Endothelial cell of umbilical vein (primary cell): Measurements from ENCODE around the gene TFF3. TPM values are rescaled to one million over a fixed set of nuclear protein-coding genes. Genes with fewer than 3 reads are reported as not detected.

Experiments
- BruUV-seq: library from RNA; stranded (reverse); fragments of 400-500 nt; replicated peaks from 2 replicates; lab custom pipeline; 2021; lab: Mats Ljungman, UMichigan
- CTCF ChIA-PET: fragments of 300-600, 350-600 bp; sonication (Branson Sonifier 250); formaldehyde crosslinking; loops from one replicate; lab custom pipeline; 2021; ENCODE audit warnings: antibody characterized with exemption, inconsistent platforms; lab: Charles Lee
- POLR2A ChIA-PET: fragments of 300-600, 350-600 bp; sonication (Branson Sonifier 250); formaldehyde crosslinking; loops from one replicate; lab custom pipeline; 2021; ENCODE audit warnings: antibody characterized with exemption, inconsistent platforms; lab: Charles Lee
- DNase-seq: peaks from one replicate; pipeline ENCODE4 v3.0.0-alpha.2; 2011; ENCODE audit warnings: low read depth, low spot score
- FAIRE-seq: peaks from 2 replicates; lab custom pipeline; 2011; peaks lifted over from hg19 to GRCh38; lab: Jason Lieb, UNC
- H2AFZ ChIP-seq: 2 replicates; pipeline ENCODE4 v1.6.0; 2012; ENCODE audit warnings: low read depth, low read length, control low read depth, inconsistent platforms
- H3K27ac ChIP-seq: 2 replicates; pipeline ENCODE4 v1.5.1; 2011; ENCODE audit warnings: low read depth, mild to moderate bottlenecking, control low read depth, low read length, moderate library complexity; ENCODE audit not compliant: insufficient read depth
- H3K27me3 ChIP-seq, 2 experiments: 2 replicates each; pipeline versions ENCODE4 v1.6.0 to v1.6.1; 2011; ENCODE audit warnings: low read length in 2 of 2, mixed read lengths in 1 of 2; ENCODE audit not compliant: control insufficient read depth in 2 of 2, insufficient read depth in 2 of 2
- H3K36me3 ChIP-seq, 2 experiments: 2 replicates in 1 of 2; 3 replicates in 1 of 2; pipeline ENCODE4 v1.5.1; 2011; ENCODE audit warnings: low read length in 2 of 2, mild to moderate bottlenecking in 1 of 2, moderate library complexity in 1 of 2; ENCODE audit not compliant: control insufficient read depth in 2 of 2, insufficient read depth in 2 of 2; ENCODE audit errors: extremely low read depth in 1 of 2
- H3K4me1 ChIP-seq: 3 replicates; pipeline ENCODE4 v1.5.1; 2011; ENCODE audit warnings: mild to moderate bottlenecking, low read length; ENCODE audit not compliant: control insufficient read depth, insufficient read depth; ENCODE audit errors: extremely low read depth
- H3K4me2 ChIP-seq: 2 replicates; pipeline ENCODE4 v1.6.1; 2011; ENCODE audit warnings: low read length, control low read depth, mixed read lengths; ENCODE audit not compliant: insufficient read depth
- H3K4me3 ChIP-seq, 3 experiments: fragments of 200-600 bp in 1 of 3; sonication (generic), shearing (Covaris generic) in 1 of 3; replicated peaks in 1 of 3; 2 replicates each; pipeline ENCODE4 v1.5.1; 2011 to 2016; ENCODE audit warnings: control low read depth in 3 of 3, low read length in 3 of 3, mild to moderate bottlenecking in 2 of 3, inconsistent platforms in 1 of 3, low read depth in 1 of 3, moderate library complexity in 1 of 3; ENCODE audit not compliant: insufficient read depth in 1 of 3
- H3K79me2 ChIP-seq: 2 replicates; pipeline ENCODE4 v1.6.0; 2012; ENCODE audit warnings: low read length, inconsistent platforms; ENCODE audit not compliant: control insufficient read depth, insufficient read depth
- H3K9ac ChIP-seq: replicated peaks from 2 replicates; pipeline ENCODE3; 2011; ENCODE audit warnings: low read length, control low read depth; ENCODE audit not compliant: insufficient read depth; ENCODE audit errors: extremely low read depth
- H3K9me1 ChIP-seq: replicated peaks from 3 replicates; pipeline ENCODE4 v1.6.0; 2011; ENCODE audit warnings: mild to moderate bottlenecking, low read length; ENCODE audit not compliant: control insufficient read depth, insufficient read depth; ENCODE audit errors: extremely low read depth
- H3K9me3 ChIP-seq: replicated peaks from 2 replicates; pipeline ENCODE4 v1.5.1; 2012; ENCODE audit warnings: low read length, inconsistent platforms; ENCODE audit not compliant: control insufficient read depth, insufficient read depth
- H4K20me1 ChIP-seq: replicated peaks from 2 replicates; pipeline ENCODE3; 2011; ENCODE audit warnings: mild to moderate bottlenecking, low read length; ENCODE audit not compliant: control insufficient read depth, insufficient read depth; ENCODE audit errors: extremely low read depth
- EZH2 ChIP-seq: IDR thresholded peaks from 2 replicates; pipeline ENCODE4 v1.6.1; 2012; ENCODE audit warnings: borderline replicate concordance, low read depth, mild to moderate bottlenecking, moderate library complexity, low read length, inconsistent platforms; ENCODE audit not compliant: severe bottlenecking
- FOS ChIP-seq: IDR thresholded peaks from 2 replicates; pipeline ENCODE4 v1.6.1; 2011; ENCODE audit warnings: mild to moderate bottlenecking, low read length, moderate library complexity, borderline replicate concordance; ENCODE audit not compliant: insufficient read depth
- GATA2 ChIP-seq: IDR thresholded peaks from 2 replicates; pipeline ENCODE4 v1.7.0; 2011; ENCODE audit warnings: low read depth, mild to moderate bottlenecking, moderate library complexity, mixed read lengths, low read length; ENCODE audit not compliant: insufficient read length, insufficient read depth
- JUN ChIP-seq: IDR thresholded peaks from 2 replicates; pipeline ENCODE4 v1.6.1; 2011; ENCODE audit warnings: borderline replicate concordance, low read depth; ENCODE audit not compliant: insufficient read length, insufficient read depth
- MAX ChIP-seq: IDR thresholded peaks from 2 replicates; pipeline ENCODE4 v1.6.1; 2011; ENCODE audit not compliant: insufficient read depth, insufficient read length
- MYC ChIP-seq: IDR thresholded peaks from one replicate; pipeline ENCODE4 v1.6.1; 2011; ENCODE audit warnings: mild to moderate bottlenecking, low read depth, low read length
- POLR2A ChIP-seq: IDR thresholded peaks from 2 replicates; pipeline ENCODE4 v1.6.1; 2012; ENCODE audit warnings: low read depth, mild to moderate bottlenecking, control low read depth, low read length
- POLR2AphosphoS5 ChIP-seq: IDR thresholded peaks from 2 replicates; pipeline ENCODE4 v1.6.1; 2012; ENCODE audit warnings: low read depth, mild to moderate bottlenecking, control low read depth, low read length, moderate library complexity; ENCODE audit not compliant: insufficient read depth
- dilution Hi-C: fragments of 300-500 bp; cut with MboI; formaldehyde crosslinking; loops from one replicate; pipeline ENCODE4 v1.15.0; 2019; ENCODE audit warnings: low sequenced_read_pairs; ENCODE audit not compliant: extremely low pct_ligation_motif_present
- intact Hi-C: fragments of 100-400 bp; cut with micrococcal nuclease; formaldehyde crosslinking; loops from one replicate; pipeline ENCODE4 v1.10.0; 2022
- polyA plus RNA-seq, 4 experiments: library from polyadenylated mRNA; depleted of rRNA in 3 of 4; stranded (reverse) in 3 of 4; unstranded in 1 of 4; fragments of >200 nt; gene quantifications; 2 replicates each; pipeline versions ENCODE4 v1.2.1 to v1.2.3, GENCODE V29; 2011 to 2012; ENCODE audit warnings: missing spikeins in 1 of 4
- total RNA-seq: library from RNA; stranded (reverse); gene quantifications from 2 replicates; pipeline ENCODE4 v1.2.3, GENCODE V29; 2021
- TF ChIP-seq, protein P1 (sequence below), 2 donors: IDR thresholded peaks; 1 replicate in 1 of 2; 2 replicates in 1 of 2; pipeline ENCODE4 v1.5.1; 2011; ENCODE audit warnings: low read length in 2 of 2, mild to moderate bottlenecking in 2 of 2, moderate library complexity in 2 of 2, control low read depth in 1 of 2, inconsistent platforms in 1 of 2, low read depth in 1 of 2; ENCODE audit not compliant: insufficient read depth in 1 of 2; ENCODE audit errors: extremely low read depth in 1 of 2

Gene TFF3
- total and polyA plus RNA-seq, 2 donors (not counting 3 experiments of a cell fraction or from before 2014, with no cell fraction given), result 0.93 to 1.8 TPM

- H2AFZ ChIP-seq, result no peak overlapping the region
- no peak for DNase-seq
- H3K9me1 ChIP-seq, result no peaks in the 10 kb centered on the region
- FAIRE-seq, result no peak
- ChIA-PET CTCF (interaction anchor here (0.6 to 0.7 kb wide), 2 partner anchors 36 to 199 kb away, joined by 3 to 4 read pairs; no protein-coding TSS in a partner anchor), POLR2A (no interaction called here)
- dilution Hi-C loops (no loop called here), intact Hi-C loops (no loop called here)
- no peaks in the 10 kb centered on the region for H3K79me2 ChIP-seq
- H3K4me3 ChIP-seq, result no peak overlapping the region
- H3K27me3 ChIP-seq, result peaks cover 0 to 1% of the 10 kb centered on the region in 2 experiments
- TF ChIP-seq GATA2 (no peak), MAX (no peak), FOS (no peak), MYC (no peak), EZH2 (no peak), POLR2A (no peak), JUN (no peak), POLR2AphosphoS5 (no peak)
- TF ChIP-seq, protein P1, sequence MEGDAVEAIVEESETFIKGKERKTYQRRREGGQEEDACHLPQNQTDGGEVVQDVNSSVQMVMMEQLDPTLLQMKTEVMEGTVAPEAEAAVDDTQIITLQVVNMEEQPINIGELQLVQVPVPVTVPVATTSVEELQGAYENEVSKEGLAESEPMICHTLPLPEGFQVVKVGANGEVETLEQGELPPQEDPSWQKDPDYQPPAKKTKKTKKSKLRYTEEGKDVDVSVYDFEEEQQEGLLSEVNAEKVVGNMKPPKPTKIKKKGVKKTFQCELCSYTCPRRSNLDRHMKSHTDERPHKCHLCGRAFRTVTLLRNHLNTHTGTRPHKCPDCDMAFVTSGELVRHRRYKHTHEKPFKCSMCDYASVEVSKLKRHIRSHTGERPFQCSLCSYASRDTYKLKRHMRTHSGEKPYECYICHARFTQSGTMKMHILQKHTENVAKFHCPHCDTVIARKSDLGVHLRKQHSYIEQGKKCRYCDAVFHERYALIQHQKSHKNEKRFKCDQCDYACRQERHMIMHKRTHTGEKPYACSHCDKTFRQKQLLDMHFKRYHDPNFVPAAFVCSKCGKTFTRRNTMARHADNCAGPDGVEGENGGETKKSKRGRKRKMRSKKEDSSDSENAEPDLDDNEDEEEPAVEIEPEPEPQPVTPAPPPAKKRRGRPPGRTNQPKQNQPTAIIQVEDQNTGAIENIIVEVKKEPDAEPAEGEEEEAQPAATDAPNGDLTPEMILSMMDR (IDR thresholded peaks at IDR 0.05; ENCODE audit: extremely low read depth in 1 of 2, insufficient read depth in 1 of 2, low read depth in 1 of 2, low read length in 2 of 2), result no peak
- H3K36me3 ChIP-seq, result no peaks in the 10 kb centered on the region
- no TSS peak for BruUV-seq
- H3K9ac ChIP-seq, result no peak overlapping the region
- no peak overlapping the region for H3K27ac ChIP-seq
- H4K20me1 ChIP-seq, result no peaks in the 10 kb centered on the region
- no peaks in the 10 kb centered on the region for H3K9me3 ChIP-seq
- no peaks in the 10 kb centered on the region for H3K4me1 ChIP-seq
- no peak overlapping the region for H3K4me2 ChIP-seq
Observed at GRCh38 chr21:42362700-42363099, 47.5 kb upstream of the TFF3 start.
